ENCODE data around the gene LTA. TPM values are rescaled to one million over a fixed set of nuclear protein-coding genes. Genes with fewer than 3 reads are reported as not detected.

LTA gene
- total and polyA plus RNA-seq, 7 donors = 0.05 to 0.10 TPM; not detected in 5

DNA sequence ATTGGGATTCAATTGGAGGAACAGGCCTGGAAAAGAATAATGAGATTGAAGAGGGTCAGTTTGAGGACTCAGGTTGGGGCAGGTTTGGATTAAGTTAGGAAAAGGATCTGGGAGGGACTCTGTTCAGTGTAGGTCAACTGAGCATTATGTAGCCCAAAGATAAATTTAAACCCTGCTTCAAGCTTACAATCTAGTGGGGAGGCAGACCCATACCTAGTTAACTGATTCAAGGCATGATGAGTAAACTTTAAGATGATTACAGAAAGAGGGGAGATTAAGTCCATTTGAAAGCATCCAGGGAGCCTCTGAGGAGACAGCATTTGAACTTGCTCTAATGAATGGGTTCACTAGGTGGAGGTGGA lies 11.4 kb upstream of the LTA start:
- H3K9me3 ChIP-seq = no peaks in the 10 kb centered on the region
- H3K27me3 ChIP-seq (ENCODE audit: insufficient read depth in 3 of 3, low read length in 2 of 3) = no peaks in the 10 kb centered on the region
- peaks cover 3 to 44% of the 10 kb centered on the region in 2 donors for H3K36me3 ChIP-seq (ENCODE audit: insufficient read depth in 1 of 2, low read depth in 1 of 2)
- peak overlapping the region; percentile 13 for H3K4me3 ChIP-seq
- TF ChIP-seq, protein P1, sequence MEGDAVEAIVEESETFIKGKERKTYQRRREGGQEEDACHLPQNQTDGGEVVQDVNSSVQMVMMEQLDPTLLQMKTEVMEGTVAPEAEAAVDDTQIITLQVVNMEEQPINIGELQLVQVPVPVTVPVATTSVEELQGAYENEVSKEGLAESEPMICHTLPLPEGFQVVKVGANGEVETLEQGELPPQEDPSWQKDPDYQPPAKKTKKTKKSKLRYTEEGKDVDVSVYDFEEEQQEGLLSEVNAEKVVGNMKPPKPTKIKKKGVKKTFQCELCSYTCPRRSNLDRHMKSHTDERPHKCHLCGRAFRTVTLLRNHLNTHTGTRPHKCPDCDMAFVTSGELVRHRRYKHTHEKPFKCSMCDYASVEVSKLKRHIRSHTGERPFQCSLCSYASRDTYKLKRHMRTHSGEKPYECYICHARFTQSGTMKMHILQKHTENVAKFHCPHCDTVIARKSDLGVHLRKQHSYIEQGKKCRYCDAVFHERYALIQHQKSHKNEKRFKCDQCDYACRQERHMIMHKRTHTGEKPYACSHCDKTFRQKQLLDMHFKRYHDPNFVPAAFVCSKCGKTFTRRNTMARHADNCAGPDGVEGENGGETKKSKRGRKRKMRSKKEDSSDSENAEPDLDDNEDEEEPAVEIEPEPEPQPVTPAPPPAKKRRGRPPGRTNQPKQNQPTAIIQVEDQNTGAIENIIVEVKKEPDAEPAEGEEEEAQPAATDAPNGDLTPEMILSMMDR (IDR thresholded peaks at IDR 0.05) = no peak
- H3K27ac ChIP-seq = peak overlapping the region; percentile 58
- no peak for DNase-seq
- intact Hi-C loops (cut with DNase I) = no loop called here
- no peak for ATAC-seq
- peaks cover 22% of the 10 kb centered on the region for H3K4me1 ChIP-seq

DNA sequence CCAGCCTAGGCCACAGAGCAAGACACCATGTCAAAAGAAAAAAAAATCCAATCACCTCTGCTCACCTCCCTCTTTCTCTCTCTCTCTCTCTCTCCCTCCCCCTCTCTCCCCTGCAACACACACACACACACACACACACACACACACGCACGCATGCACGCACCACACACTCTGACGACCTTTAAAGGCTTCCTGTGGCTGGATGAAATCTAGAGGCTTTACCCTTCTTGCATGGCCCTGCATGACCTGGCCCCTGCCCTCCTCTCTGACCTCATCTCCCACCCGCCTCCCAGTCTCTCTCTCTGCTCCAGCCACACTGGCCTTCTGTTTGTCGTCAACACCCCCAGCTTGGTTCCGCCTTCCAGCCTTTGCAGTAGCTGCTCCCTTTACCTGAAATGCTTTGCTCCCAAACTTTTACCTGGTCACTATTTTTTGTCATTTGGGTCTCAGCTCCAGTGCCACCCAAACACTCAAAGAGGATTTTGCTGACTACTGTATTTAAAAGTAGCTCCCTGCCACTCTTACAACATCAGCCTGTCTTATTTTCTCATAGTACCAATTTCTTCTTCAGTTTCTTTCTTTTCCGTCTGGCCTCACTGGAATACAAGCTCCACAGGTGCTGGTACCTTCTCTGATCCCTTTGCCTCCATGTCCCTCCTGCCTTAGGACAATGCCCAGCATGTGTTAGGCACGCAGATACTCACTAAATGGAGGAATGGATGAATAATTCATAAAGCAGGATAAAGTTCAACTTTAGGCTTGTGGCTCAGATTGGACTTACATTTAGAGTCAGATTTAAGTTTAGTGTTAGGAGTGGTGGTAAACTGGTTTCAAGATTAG lies 4.3 kb upstream of the LTA start:
- Histone ChIP-seq H3K36me3 (ENCODE audit: insufficient read depth in 1 of 2, low read depth in 1 of 2) (no peaks in the 10 kb centered on the region), H3K27me3 (ENCODE audit: insufficient read depth in 3 of 3, low read length in 2 of 3) (peaks cover 0 to 2% (median 0%) of the 10 kb centered on the region in 3 donors), H3K4me3 (no peak overlapping the region), H3K27ac (no peak overlapping the region), H3K4me1 (no peaks in the 10 kb centered on the region), H3K9me3 (no peaks in the 10 kb centered on the region)
- 34 to 55% (median 40%) methylated on average over 7 to 9 of the region's 9 CpGs for WGBS, 3 donors
- DNase-seq (no peak), ATAC-seq (no peak)
- intact Hi-C loops (cut with DNase I) = no loop called here
- TF ChIP-seq, protein P1 (IDR thresholded peaks at IDR 0.05) = no peak

DNA sequence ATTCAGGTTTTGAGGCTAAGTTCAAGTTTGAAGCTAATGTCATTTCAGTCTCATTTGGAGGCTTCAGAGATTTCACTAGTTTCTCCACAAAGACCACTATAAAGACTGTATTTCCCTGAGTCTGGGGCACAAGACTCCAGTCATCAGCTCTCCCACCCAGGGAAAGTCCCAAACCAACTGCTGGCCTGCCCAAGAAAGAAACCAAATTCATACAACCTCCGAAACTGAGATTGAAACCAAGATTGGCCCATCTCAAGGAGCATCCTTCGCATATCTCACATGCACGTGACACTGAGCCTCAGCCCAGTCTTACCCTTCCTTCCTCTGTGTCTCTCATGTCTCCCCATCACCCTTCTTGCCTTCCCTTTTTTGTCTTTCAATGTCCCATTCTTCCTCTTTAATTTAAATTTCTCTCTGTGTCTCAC lies 3.5 kb upstream of the LTA start:
- H3K27ac ChIP-seq = no peak overlapping the region
- DNase-seq (no peak), ATAC-seq (no peak)
- H3K4me3 ChIP-seq = no peak overlapping the region
- no peaks in the 10 kb centered on the region for H3K36me3 ChIP-seq (ENCODE audit: insufficient read depth in 1 of 2, low read depth in 1 of 2)
- TF ChIP-seq, protein P1 (IDR thresholded peaks at IDR 0.05) = no peak
- H3K4me1 ChIP-seq = no peaks in the 10 kb centered on the region
- H3K27me3 ChIP-seq (ENCODE audit: insufficient read depth in 3 of 3, low read length in 2 of 3) = peaks cover 0 to 2% (median 0%) of the 10 kb centered on the region in 3 donors
- H3K9me3 ChIP-seq = no peaks in the 10 kb centered on the region
- WGBS, 3 donors = 72 to 77% (median 73%) methylated on average over 3 of the region's 3 CpGs
- intact Hi-C loops (cut with DNase I) = no loop called here

DNA sequence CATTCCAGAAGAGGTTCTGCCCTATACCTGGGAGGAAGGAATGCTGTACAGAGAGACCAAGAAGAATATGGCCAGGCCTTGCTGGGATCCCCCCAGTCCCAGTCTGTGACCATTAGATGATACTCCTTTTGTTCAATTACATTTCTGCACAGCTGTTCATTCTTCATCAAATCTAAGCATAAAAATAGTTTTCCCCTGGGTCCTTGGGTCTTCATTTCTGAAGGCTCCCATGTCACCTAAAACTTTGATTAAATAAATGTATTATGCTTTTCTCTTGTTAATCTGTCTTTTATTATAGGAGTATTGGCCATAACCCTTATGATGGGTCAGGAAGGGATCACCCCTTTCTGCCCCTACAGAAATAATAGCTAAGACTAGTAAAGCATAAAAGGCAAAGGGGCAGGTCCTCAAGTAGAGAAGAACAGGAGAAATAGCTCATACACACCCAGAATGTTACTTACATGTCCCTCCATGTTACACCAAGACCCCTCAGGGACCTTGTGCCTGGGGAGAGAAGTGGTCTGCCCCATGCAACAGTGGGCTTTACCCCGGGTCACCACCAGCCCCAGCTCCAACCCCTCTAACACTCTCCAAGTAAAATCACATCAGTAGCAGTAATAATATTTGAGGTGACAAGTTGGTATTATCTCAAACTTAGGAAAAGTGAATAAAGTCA lies 2.1 kb upstream of the LTA start:
- TF ChIP-seq, protein P1 (IDR thresholded peaks at IDR 0.05) = no peak

More for the DNA sequence above, 2.1 kb upstream of the LTA start:
- no peak overlapping the region for H3K27ac ChIP-seq
- ATAC-seq = no peak
- no peak for DNase-seq
- no peaks in the 10 kb centered on the region for H3K36me3 ChIP-seq (ENCODE audit: insufficient read depth in 1 of 2, low read depth in 1 of 2)
- H3K4me1 ChIP-seq = no peaks in the 10 kb centered on the region
- H3K27me3 ChIP-seq (ENCODE audit: insufficient read depth in 3 of 3, low read length in 2 of 3) = peaks cover 0 to 2% (median 0%) of the 10 kb centered on the region in 3 donors
- H3K4me3 ChIP-seq = no peak overlapping the region
- intact Hi-C loops (cut with DNase I) = no loop called here
- H3K9me3 ChIP-seq = no peaks in the 10 kb centered on the region
- 68 to 79% (median 75%) methylated on average over 1 of the region's 1 CpG for WGBS, 3 donors

Data from psoas muscle (tissue), 8 donors.